Glomerular visceral epithelial cell (primary cell): ENCODE results near the gene CCL8.
"Not testable (repeated sequence)": the region's sequence is repeated elsewhere in the genome, so short reads cannot be mapped to it uniquely, and the experiment has no call there.

Experiments used
- DNase-seq: peaks from one replicate; pipeline ENCODE4 v3.0.0-alpha.2; 2016; ENCODE audit errors: extremely low spot score

Gene CCL8

GRCh38 chr17:34314279-34314678, 5.0 kb upstream of the CCL8 start:
- DNase-seq, result no peak

- DNase-seq, result no peak
Observed at GRCh38 chr17:34318474-34318873, 761 bp upstream of the CCL8 start.

DNA sequence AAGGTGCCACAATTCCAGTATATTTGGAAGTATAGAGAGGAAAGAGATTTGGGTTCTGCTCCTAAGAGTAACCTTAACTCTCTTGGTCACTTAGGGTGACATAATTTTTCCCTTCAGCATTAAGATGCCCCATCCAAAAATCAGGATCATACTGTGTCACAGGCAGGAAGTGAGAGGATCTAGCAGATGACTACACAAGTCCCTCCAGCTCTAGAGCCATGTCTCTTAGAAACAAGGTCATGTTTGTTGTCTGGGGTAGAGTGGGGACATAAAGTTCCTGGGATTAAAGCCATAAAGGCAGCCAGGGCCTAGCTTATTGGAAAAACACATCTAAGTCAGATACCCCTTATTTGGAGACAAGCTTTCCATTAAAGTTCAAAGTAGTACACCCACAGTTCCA, 2.7 kb downstream of the CCL8 start:
- no peak for DNase-seq

DNA sequence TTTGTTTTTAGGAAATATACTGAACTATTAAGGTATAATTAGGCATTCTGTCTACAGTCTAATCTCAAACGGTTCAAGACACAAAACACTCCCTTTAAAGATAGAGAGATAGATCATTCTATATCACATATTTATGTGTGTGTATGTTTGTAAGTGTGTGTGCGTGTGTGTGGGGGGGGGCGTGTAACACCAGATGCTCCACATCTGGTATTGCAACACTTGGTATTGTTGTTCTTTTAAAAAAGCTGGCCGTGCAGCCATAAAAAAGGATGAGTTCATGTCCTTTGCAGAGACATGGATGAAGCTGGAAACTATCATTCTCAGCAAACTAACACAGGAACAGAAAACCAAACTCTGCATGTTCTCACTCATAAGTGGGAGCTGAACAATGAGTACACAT, 8.3 kb downstream of the CCL8 start:
- DNase-seq, result not testable (repeated sequence)

GRCh38 chr17:34337701-34338100, 18.5 kb downstream of the CCL8 start:
- no peak for DNase-seq

GRCh38 chr17:34339138-34339770, 20.0 kb downstream of the CCL8 start:
- DNase-seq, result no peak

DNA sequence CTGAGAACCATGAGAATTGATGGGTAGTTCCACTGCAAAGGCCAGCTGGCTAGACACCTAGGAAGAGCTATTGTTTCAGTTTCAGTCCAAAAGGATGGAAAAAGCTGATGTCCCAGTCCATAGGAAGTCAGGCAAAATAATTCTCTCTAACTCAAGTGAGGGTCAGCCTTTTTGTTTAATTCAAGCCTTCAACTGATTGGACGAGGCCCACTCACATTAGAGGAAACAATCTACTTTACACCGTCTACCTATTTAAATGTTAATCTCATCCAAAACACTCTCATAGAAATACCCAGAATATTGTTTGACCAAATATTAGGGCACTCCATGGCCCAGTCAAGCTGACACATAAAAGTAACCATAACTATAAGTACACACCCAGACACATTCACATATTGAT, 22.7 kb downstream of the CCL8 start:
- DNase-seq, result no peak

DNA sequence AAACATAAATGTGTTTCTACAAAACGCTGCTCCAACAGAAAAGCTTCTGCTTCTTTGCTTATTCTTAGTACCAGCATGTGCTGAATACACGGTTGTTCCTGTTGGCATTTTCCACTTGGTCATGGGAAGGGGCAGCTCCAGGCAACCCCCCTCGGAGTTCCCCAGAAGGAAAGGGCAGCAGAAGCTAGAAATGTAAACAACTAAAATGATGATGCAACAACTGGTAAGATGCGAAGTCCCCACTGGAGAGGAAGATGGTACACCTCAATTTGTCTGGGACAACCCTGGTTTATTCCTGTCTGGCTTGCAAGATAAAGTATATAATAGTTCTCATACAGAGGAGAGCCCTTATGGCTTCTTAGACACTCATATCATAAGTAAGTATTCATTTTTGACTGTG, 27.8 kb downstream of the CCL8 start:
- no peak for DNase-seq

- DNase-seq, result no peak
Observed at GRCh38 chr17:34349751-34350150, 30.5 kb downstream of the CCL8 start.

GRCh38 chr17:34351096-34351495, 31.9 kb downstream of the CCL8 start:
- no peak for DNase-seq

DNA sequence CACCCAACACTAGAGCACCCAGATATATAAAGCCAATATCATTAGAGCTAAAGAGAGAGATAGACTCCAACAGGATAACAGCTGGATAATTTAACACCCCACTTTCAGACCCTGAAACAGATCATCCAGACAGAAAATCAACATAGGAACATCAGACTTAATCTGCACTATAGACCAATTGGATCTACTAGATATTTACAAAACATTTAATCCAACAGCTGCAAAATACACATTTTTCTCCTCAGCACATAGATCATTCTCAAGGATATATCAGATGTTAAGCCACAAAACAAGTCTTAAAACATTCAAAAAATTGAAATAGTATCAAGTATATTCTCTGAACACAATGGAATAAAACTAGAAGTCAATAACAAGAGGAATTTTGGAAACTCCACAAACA, 33.0 kb downstream of the CCL8 start:
- no peak for DNase-seq

- no peak for DNase-seq
Observed at GRCh38 chr17:34354637-34355036, 35.4 kb downstream of the CCL8 start.

DNA sequence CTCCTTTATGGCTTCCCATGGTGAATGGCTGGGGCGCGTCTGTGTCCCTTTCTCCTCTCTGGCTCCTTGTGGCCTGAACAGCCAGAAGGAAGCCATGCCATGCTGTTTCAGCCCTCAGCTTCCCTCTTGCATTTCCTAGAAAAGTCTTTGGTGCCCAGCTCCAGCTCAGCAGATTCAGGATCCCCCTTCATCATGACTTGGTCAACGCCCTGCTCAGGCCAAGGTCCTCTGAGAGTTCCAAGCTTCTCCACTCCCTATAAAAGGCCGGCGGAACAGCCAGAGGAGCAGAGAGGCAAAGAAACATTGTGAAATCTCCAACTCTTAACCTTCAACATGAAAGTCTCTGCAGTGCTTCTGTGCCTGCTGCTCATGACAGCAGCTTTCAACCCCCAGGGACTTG, 37.0 kb downstream of the CCL8 start, which contains the start of gene CCL13:
TSS of gene CCL13 (plus strand) at position 287 of the 400 bp plus-strand sequence. CDS start at position 334, 47 bp downstream.
- no peak for DNase-seq

GRCh38 chr17:34357398-34357797, 38.2 kb downstream of the CCL8 start:
- no peak for DNase-seq

GRCh38 chr17:34358631-34359030, 39.4 kb downstream of the CCL8 start:
- no peak for DNase-seq

DNA sequence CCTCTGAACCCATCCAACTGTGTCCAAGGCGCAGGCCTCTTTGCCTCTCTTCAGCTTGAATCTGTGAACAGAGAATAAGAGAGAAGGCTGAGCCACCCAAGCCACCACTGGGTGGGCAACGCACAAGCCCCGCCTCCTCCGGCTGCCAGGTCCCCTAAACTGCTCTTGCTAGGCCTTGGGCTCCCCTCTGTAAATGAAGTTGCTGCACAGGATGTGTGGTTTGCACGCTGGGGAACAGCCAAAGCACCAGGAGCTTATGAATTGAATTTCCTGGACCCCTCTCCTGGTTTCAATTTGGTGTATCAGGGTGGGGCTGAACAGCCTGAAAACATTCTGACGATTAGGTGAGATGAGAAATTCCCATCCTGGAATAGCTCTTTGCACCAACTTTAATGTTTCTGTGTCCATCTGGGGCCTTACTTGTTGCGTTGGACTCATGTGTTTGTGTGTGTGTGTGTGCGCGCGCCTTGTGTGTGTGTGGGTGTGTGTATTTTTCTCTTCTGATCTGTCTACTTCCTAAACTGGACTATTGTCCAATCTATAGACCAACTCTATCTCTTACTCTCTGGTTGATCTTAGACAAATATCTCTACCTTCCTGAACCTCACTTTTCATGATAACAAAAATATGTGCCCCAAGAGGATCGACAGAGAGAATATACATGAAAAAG, 41.5 kb downstream of the CCL8 start:
- DNase-seq, result no peak

GRCh38 chr17:34361478-34362061, 42.3 kb downstream of the CCL8 start:
- peak; percentile 88 for DNase-seq

GRCh38 chr17:34363183-34363661, 44.0 kb downstream of the CCL8 start, which contains the start of gene CCL1:
CCL1 (minus strand) TSS chr17:34363233; CDS start chr17:34363161, 72 bp downstream.
- no peak for DNase-seq

DNA sequence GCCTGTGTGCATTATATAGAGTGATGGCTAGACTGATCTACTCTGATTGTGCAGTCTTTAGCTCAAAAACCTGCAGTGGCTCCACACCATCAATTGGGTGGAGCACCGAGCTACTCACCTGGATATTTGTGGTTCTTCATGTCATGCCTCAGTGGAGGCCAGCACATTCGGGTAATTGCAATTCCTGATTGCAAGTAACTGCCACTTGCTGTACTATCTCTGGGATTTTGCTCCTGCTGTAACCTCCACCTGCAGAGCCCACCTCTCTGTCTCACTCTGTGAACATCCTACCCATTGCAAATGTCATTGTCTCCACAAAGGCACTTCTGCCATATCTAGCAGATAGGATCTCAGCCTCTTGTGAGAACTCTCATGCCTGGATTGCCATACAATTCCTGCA, 45.5 kb downstream of the CCL8 start:
- DNase-seq, result no peak

DNA sequence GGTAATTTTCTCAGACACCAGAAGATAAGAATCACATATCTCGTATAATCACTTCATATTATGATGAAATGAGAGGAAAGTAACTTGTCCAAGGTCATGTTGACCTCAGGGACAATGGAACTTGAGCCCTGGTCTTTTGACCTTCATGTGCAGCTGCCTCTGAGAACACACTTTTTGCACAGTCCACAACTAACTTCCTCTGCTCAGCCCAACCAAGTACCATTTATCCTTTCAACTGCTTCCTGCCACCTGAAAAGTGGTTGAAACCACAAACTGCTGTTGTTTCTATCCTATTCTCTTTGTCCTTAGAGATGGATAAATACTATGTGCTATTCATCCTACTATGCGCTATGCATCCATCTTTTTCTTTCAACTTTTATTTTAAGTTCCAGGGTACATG, 46.1 kb downstream of the CCL8 start:
- DNase-seq, result no peak

DNA sequence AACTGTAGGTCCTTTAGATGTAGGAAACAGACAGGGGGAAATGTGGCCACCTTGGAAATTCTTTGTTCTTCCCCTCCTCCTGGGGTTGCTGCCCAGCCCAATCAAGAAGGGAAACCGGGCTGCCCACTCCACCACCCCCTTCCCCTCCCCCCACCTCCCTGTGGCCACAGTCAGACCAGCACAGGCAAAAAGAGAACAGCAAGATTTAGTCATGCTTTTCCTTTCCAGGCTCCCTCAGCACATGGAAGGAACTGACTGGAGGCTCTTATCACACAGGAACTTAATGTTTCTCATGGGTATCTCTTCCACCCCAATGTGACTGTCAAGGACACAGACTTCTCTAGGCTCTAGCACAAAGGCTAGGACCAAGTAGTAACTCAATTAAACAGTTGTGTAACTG, 46.8 kb downstream of the CCL8 start:
- DNase-seq, result no peak

DNA sequence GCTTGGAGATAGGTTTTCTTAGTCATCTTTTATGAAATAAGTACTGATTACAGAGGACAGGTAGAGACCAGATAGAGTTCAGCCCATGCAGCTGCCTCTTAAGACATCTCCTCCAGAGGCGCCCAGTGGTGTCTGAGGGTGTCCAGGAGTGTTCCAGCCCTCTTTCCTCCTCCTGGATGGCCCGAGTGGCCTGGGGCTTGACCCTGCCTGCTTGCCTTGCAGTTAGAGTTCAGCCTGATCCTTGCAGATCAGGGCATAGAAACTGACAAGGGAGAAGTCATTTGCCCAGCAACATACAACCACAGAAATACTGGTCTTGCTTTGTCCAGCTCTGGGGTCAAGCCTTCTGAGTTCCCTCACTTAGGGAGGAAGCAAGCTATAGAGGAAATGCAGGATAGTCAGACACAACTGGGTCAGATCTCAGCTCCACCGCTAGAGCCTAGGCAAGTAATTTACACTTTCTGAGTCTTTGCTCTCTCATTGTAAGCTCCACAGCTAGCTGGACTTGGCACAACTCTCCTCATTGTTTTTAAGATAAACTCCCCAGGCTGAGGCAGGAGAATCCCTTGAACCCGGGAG, 47.4 kb downstream of the CCL8 start:
- no peak for DNase-seq
